ENCODE data around the gene DSC3.
"Not testable (repeated sequence)": the region's sequence is repeated elsewhere in the genome, so short reads cannot be mapped to it uniquely, and the experiment has no call there.

Gene DSC3

DNA sequence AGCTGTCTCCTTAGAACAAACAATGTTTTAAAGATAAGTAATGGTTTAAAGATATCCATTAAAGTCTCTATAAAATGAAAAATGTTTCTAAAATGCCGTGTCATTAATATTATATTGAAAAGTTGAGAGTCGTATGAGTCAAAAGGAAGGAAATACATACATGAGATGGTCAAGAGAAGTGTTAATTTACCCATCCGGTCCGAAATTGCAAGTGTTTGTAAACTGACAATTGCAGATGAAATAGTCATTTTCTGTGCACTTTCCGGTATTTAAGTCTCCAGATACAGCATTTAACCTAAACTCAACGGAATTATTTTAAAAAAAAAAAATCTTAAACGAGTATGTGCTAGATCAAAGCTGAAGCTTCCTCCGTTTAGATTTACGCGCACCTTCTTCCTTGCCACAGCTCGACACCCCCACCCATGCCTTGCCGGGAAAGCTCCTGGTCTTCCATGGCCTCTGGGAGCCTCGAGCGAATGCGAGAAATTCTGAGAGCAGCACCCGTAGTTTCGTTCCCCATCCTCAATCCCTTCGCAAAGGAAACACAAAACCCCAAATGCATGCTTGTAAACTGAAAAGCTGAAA lies 1.8 kb downstream of the DSC3 start:
- DNase-seq, result no peak

DNA sequence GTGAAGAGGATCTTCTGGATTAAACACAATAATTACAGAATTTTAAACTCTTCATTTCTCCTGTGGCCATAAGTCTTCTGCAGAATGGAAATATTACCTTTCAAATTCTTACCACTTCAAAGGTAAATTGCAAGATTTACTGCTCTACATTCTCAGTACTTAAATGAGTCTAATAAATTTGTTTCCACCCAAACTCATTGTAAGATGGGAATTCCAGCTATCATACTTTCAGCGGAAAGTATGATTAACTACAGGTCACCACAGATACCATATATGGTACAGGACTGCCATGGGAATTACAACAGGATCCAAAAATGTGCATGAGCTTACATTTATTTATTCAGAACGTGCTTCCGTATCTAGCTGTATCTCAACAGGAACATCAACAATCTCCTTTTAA lies 3.1 kb downstream of the DSC3 start:
- no peak for DNase-seq

DNA sequence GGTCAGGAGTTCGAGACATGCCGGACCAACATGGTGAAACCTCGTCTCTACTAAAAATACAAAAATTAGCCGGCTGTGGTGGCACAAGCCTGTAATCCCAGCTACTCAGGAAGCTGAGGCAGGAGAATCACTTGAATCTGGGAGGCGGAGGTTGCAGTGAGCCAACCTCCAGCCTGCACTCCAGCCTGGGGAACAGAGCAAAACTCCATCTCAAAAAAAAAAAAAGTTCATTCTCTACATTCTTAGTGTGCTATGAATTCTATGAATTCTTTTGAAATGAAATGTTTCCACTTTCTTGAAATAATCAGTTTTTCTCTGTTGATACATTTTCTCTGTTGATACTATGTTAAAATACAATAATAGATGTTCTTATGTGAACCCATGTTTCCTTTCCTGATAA lies 4.9 kb downstream of the DSC3 start:
- not testable (repeated sequence) for DNase-seq

DNA sequence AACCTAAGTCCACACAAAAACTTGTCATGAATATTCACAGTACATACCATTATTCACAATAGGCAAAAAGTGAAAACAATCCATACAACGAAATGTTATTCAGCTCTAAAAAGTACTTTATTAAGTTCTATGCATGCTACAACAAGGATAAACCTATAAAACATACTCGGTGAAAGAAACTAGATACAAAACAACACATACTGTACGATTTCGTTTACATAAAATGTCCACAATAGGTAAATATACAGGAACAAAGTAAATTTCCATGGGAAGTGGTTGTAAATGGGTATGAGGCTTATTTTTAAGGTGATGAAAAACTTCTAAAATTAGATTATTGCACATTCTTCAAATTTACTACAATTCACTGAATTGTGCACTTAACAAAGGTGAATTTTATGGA lies 8.0 kb downstream of the DSC3 start:
- DNase-seq, result no peak

GRCh38 chr18:31030574-31031278 lies 11.8 kb downstream of the DSC3 start:
- no peak for DNase-seq

DNA sequence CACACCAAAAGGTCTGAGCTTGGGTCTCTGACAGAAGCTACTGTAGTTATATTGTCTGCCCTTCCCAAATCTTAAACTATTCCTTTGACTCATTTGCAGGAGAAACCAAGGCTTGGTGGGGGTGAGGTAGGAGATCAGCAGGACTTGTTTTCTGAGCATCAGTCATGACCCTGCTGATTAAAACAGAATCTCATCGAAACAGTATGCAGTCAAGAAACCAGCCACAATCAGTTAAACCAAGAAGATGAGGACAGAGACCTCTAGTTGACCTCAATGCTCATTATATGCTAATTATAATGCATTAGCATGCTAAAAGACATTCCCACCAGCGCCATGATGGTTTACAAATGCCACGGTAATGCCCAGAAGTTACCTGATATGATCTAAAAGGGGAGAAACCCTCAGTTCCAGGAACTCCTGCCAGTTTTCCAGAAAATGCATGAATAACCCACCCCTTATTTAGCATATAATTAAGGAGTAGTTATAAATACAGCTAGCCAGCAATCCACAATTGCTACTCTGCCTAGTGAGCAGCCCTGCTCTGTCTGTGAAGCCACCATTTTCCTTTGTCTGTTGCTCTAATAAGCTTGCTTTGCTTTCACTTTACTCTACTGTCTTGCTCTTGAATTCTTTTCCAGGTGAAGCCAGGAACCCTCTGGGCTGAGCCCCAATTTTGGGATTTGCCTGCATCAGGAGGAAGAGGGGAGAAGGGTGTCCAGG lies 26.7 kb downstream of the DSC3 start:
- DNase-seq, result no peak

DNA sequence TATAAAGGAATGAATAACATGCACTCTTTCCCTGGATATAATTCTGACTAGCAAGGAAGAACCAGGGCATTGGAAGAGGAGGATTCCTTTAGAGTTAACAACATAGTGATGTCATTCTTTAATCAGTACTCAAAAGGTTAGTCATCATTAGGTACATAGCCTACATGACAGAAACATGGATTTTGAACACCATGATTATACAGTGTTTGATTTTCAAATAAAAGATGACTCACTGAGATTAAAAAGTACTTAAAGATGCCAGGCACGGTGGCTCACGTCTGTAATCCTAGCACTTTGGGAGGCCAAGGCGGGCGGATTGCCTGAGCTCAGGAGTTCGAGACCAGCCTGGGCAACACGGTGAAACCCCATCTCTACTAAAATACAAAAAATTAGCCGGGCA lies 31.1 kb downstream of the DSC3 start:
- not testable (repeated sequence) for DNase-seq

DNA sequence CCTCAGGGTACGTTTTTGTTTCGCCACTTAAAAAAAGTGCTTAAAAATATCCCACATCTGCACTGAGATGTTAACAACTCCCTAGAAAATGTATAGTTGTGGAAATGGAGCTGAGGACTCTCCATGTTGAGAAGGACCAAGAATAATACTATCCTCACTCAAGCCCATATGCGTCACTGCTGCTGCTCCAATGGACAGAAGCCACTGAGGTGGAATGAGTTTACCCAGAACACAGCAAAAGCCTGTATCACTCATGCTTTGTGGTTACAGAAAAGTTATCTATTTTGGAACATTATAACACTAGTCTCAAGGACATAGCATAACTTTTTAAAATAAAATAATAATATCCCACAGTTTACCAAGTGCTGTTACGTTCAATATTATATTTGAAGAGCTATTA lies 31.9 kb downstream of the DSC3 start:
- DNase-seq, result no peak

- no peak for DNase-seq
Measured at GRCh38 chr18:30999887-31000628, 42.5 kb downstream of the DSC3 start.

GRCh38 chr18:30999186-30999585 lies 43.4 kb downstream of the DSC3 start:
- DNase-seq, result no peak

DNA sequence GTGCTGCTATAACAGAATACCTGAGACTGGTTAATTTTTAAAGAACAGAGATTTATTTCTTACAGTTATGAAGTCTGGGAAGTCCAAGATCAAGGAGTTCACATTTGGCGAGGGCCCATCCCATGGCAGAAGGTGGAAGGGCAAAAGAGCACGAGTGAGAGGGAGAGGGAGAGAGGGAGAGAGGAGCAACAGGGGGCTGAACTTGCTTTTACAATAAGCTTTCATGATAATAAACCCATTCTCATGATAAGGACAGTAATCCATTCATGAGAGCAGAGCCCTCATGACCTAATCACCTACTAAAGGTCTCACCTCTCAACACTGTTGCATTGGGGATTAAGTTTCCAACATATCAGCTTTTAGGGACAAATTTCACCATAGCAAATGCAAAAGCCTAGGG lies 45.3 kb downstream of the DSC3 start:
- no peak for DNase-seq

DNA sequence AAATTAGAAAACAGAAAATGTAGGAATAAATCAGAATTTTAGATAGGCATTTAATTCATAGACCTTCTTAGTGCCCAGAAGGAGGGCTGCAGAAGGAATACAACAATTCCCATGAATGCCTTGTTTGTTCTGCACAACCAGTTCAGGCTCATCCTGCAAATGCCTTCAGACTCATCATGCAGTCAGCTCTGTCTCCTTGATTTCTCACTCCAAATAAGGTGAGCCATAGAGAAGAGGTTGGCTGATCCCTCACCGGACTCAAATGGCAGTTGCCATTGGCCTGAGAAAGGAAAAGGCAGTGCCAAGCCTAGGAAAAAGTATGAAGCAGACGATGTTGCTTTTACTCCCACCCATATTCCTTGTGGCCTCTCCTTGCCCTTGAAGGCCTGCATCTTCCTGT lies 50.3 kb downstream of the DSC3 start:
- DNase-seq, result no peak

DNA sequence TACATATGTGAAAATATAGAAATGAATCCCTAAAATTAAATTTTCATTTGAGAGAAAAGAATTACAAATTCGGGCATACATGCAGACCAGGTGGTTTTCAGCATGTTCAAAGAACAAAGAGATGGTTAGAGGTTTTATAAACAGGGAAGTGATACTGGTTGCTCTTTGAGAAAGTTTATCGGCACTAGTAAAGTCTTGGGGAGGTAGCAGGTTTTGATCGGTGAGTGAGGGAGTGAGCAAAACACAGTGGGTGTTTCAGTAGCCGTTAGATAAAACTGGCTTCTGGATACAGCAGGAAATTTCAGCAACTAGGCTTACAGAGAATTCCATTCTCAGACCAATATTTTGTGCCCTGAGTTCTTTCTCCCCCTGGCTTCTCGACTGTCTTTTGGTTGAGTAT lies 51.1 kb downstream of the DSC3 start:
- DNase-seq, result no peak

DNA sequence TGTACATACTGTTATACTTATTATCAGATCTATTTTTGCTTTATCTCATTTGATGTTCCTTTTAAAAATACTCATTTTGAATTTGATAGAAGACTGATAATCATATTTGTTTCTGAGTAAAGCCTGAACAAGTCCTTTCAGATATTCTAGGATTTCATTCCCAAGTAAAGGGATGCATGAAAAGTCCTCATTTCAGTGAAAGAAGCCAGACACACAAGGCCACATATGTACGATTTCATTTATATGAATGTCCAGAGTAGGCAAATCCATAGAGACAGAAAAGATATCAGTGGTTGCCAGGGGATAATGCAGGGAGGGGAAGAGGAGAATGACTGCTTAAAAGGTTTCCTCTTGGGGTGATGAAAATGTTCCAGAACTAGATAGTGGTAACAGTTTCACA lies 53.4 kb downstream of the DSC3 start:
- DNase-seq, result no peak

GRCh38 chr18:30988440-30988839 lies 54.1 kb downstream of the DSC3 start:
- DNase-seq, result no peak

- DNase-seq, result no peak
Measured at GRCh38 chr18:30987467-30988241, 54.9 kb downstream of the DSC3 start.

GRCh38 chr18:30985753-30986152 lies 56.8 kb downstream of the DSC3 start:
- no peak for DNase-seq

- no peak for DNase-seq
Measured at GRCh38 chr18:30982285-30982992, 60.1 kb downstream of the DSC3 start.

DNA sequence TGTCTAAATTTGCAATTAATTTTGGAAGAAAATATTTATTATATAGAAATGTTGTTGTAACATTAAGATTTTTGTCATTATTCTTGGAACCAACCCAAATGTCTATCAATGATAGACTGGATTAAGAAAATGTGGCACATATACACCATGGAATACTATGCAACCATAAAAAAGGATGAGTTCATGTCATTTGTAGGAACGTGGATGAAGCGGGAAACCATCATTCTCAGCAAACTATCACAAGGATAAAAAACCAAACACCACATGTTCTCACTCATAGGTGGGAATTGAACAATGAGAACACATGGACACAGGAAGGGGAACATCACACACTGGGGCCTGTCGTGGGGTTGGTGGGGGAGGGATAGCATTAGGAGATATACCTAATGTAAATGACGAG lies 64.5 kb downstream of the DSC3 start:
- DNase-seq, result not testable (repeated sequence)

- DNase-seq, result no peak
Measured at GRCh38 chr18:30971338-30971956, 71.1 kb downstream of the DSC3 start.

- DNase-seq, result no peak
Measured at GRCh38 chr18:30970196-30970816, 72.2 kb downstream of the DSC3 start.
